Measurements from ENCODE around the gene PRPS2. TPM values are rescaled to one million over a fixed set of nuclear protein-coding genes. Genes with fewer than 3 reads are reported as not detected.

The PRPS2 gene
- 15.9 TPM for total RNA-seq

GRCh38 chrX:12791257-12792228 lies at the start of gene PRPS2:
Gene PRPS2 (plus strand): TSS chrX:12791412. CDS start chrX:12791498, 86 bp downstream.

GRCh38 chrX:12866451-12867377 lies 75.5 kb downstream of the PRPS2 start, which contains the start of gene TLR7:
Gene TLR7 (plus strand): TSS chrX:12867072. CDS start chrX:12867579, 507 bp downstream.

Other genes with a start within 250 kb of the PRPS2 start
- gene TLR7, start 75.7 kb downstream of the PRPS2 start, total RNA-seq = 3.5 TPM
- gene TLR8, start 115.2 kb downstream of the PRPS2 start, total RNA-seq = 1.2 TPM
- 3,693 TPM for gene TMSB4X, start 183.7 kb downstream of the PRPS2 start, total RNA-seq

Measured in diencephalon (tissue), 1 donor.